Endothelial cell of umbilical vein (primary cell): ENCODE results near the gene USP46. TPM values are rescaled to one million over a fixed set of nuclear protein-coding genes. Genes with fewer than 3 reads are reported as not detected.

Experiments used
- Bru-seq: library from RNA; stranded (reverse); fragments of 400-500 nt; gene quantifications from one replicate; lab custom pipeline; 2021; lab: Mats Ljungman, UMichigan
- BruChase-seq, 2 experiments: library from RNA; stranded (reverse); fragments of 400-500 nt; gene quantifications; one replicate each; lab custom pipeline; 2021; lab: Mats Ljungman, UMichigan
- BruUV-seq: library from RNA; stranded (reverse); fragments of 400-500 nt; replicated peaks from 2 replicates; lab custom pipeline; 2021; lab: Mats Ljungman, UMichigan
- CTCF ChIA-PET: fragments of 300-600, 350-600 bp; sonication (Branson Sonifier 250); formaldehyde crosslinking; loops from one replicate; lab custom pipeline; 2021; ENCODE audit warnings: antibody characterized with exemption, inconsistent platforms; lab: Charles Lee
- POLR2A ChIA-PET: fragments of 300-600, 350-600 bp; sonication (Branson Sonifier 250); formaldehyde crosslinking; loops from one replicate; lab custom pipeline; 2021; ENCODE audit warnings: antibody characterized with exemption, inconsistent platforms; lab: Charles Lee
- DNase-seq: peaks from one replicate; pipeline ENCODE4 v3.0.0-alpha.2; 2011; ENCODE audit warnings: low read depth, low spot score
- FAIRE-seq: peaks from 2 replicates; lab custom pipeline; 2011; peaks lifted over from hg19 to GRCh38; lab: Jason Lieb, UNC
- H2AFZ ChIP-seq: 2 replicates; pipeline ENCODE4 v1.6.0; 2012; ENCODE audit warnings: low read depth, low read length, control low read depth, inconsistent platforms
- H3K27ac ChIP-seq: 2 replicates; pipeline ENCODE4 v1.5.1; 2011; ENCODE audit warnings: low read depth, mild to moderate bottlenecking, control low read depth, low read length, moderate library complexity; ENCODE audit not compliant: insufficient read depth
- H3K27me3 ChIP-seq, 2 experiments: 2 replicates each; pipeline versions ENCODE4 v1.6.0 to v1.6.1; 2011; ENCODE audit warnings: low read length in 2 of 2, mixed read lengths in 1 of 2; ENCODE audit not compliant: control insufficient read depth in 2 of 2, insufficient read depth in 2 of 2
- H3K36me3 ChIP-seq, 2 experiments: 2 replicates in 1 of 2; 3 replicates in 1 of 2; pipeline ENCODE4 v1.5.1; 2011; ENCODE audit warnings: low read length in 2 of 2, mild to moderate bottlenecking in 1 of 2, moderate library complexity in 1 of 2; ENCODE audit not compliant: control insufficient read depth in 2 of 2, insufficient read depth in 2 of 2; ENCODE audit errors: extremely low read depth in 1 of 2
- H3K4me1 ChIP-seq: 3 replicates; pipeline ENCODE4 v1.5.1; 2011; ENCODE audit warnings: mild to moderate bottlenecking, low read length; ENCODE audit not compliant: control insufficient read depth, insufficient read depth; ENCODE audit errors: extremely low read depth
- H3K4me2 ChIP-seq: 2 replicates; pipeline ENCODE4 v1.6.1; 2011; ENCODE audit warnings: low read length, control low read depth, mixed read lengths; ENCODE audit not compliant: insufficient read depth
- H3K4me3 ChIP-seq, 3 experiments: fragments of 200-600 bp in 1 of 3; sonication (generic), shearing (Covaris generic) in 1 of 3; replicated peaks in 1 of 3; 2 replicates each; pipeline ENCODE4 v1.5.1; 2011 to 2016; ENCODE audit warnings: control low read depth in 3 of 3, low read length in 3 of 3, mild to moderate bottlenecking in 2 of 3, inconsistent platforms in 1 of 3, low read depth in 1 of 3, moderate library complexity in 1 of 3; ENCODE audit not compliant: insufficient read depth in 1 of 3
- H3K79me2 ChIP-seq: 2 replicates; pipeline ENCODE4 v1.6.0; 2012; ENCODE audit warnings: low read length, inconsistent platforms; ENCODE audit not compliant: control insufficient read depth, insufficient read depth
- H3K9ac ChIP-seq: replicated peaks from 2 replicates; pipeline ENCODE3; 2011; ENCODE audit warnings: low read length, control low read depth; ENCODE audit not compliant: insufficient read depth; ENCODE audit errors: extremely low read depth
- H3K9me1 ChIP-seq: replicated peaks from 3 replicates; pipeline ENCODE4 v1.6.0; 2011; ENCODE audit warnings: mild to moderate bottlenecking, low read length; ENCODE audit not compliant: control insufficient read depth, insufficient read depth; ENCODE audit errors: extremely low read depth
- H3K9me3 ChIP-seq: replicated peaks from 2 replicates; pipeline ENCODE4 v1.5.1; 2012; ENCODE audit warnings: low read length, inconsistent platforms; ENCODE audit not compliant: control insufficient read depth, insufficient read depth
- H4K20me1 ChIP-seq: replicated peaks from 2 replicates; pipeline ENCODE3; 2011; ENCODE audit warnings: mild to moderate bottlenecking, low read length; ENCODE audit not compliant: control insufficient read depth, insufficient read depth; ENCODE audit errors: extremely low read depth
- EZH2 ChIP-seq: IDR thresholded peaks from 2 replicates; pipeline ENCODE4 v1.6.1; 2012; ENCODE audit warnings: borderline replicate concordance, low read depth, mild to moderate bottlenecking, moderate library complexity, low read length, inconsistent platforms; ENCODE audit not compliant: severe bottlenecking
- MAX ChIP-seq: IDR thresholded peaks from 2 replicates; pipeline ENCODE4 v1.6.1; 2011; ENCODE audit not compliant: insufficient read depth, insufficient read length
- MYC ChIP-seq: IDR thresholded peaks from one replicate; pipeline ENCODE4 v1.6.1; 2011; ENCODE audit warnings: mild to moderate bottlenecking, low read depth, low read length
- POLR2A ChIP-seq: IDR thresholded peaks from 2 replicates; pipeline ENCODE4 v1.6.1; 2012; ENCODE audit warnings: low read depth, mild to moderate bottlenecking, control low read depth, low read length
- POLR2AphosphoS5 ChIP-seq: IDR thresholded peaks from 2 replicates; pipeline ENCODE4 v1.6.1; 2012; ENCODE audit warnings: low read depth, mild to moderate bottlenecking, control low read depth, low read length, moderate library complexity; ENCODE audit not compliant: insufficient read depth
- dilution Hi-C: fragments of 300-500 bp; cut with MboI; formaldehyde crosslinking; loops from one replicate; pipeline ENCODE4 v1.15.0; 2019; ENCODE audit warnings: low sequenced_read_pairs; ENCODE audit not compliant: extremely low pct_ligation_motif_present
- intact Hi-C: fragments of 100-400 bp; cut with micrococcal nuclease; formaldehyde crosslinking; loops from one replicate; pipeline ENCODE4 v1.10.0; 2022
- long read RNA-seq: library from polyadenylated mRNA; stranded (forward); transcript quantifications from one replicate; pipeline ENCODE4 v2.0.0, GENCODE V29; 2021
- polyA minus RNA-seq, 3 experiments: library from RNA; depleted of rRNA, polyadenylated mRNA; stranded (reverse); fragments of >200 nt; gene quantifications; 1 replicate in 1 of 3; 2 replicates in 2 of 3; pipeline ENCODE4 v1.2.3, GENCODE V29; 2011
- polyA plus RNA-seq, 4 experiments: library from polyadenylated mRNA; depleted of rRNA in 3 of 4; stranded (reverse) in 3 of 4; unstranded in 1 of 4; fragments of >200 nt; gene quantifications; 2 replicates each; pipeline versions ENCODE4 v1.2.1 to v1.2.3, GENCODE V29; 2011 to 2012; ENCODE audit warnings: missing spikeins in 1 of 4
- total RNA-seq: library from RNA; stranded (reverse); gene quantifications from 2 replicates; pipeline ENCODE4 v1.2.3, GENCODE V29; 2021

Gene USP46, protein sequence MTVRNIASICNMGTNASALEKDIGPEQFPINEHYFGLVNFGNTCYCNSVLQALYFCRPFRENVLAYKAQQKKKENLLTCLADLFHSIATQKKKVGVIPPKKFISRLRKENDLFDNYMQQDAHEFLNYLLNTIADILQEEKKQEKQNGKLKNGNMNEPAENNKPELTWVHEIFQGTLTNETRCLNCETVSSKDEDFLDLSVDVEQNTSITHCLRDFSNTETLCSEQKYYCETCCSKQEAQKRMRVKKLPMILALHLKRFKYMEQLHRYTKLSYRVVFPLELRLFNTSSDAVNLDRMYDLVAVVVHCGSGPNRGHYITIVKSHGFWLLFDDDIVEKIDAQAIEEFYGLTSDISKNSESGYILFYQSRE
- total RNA-seq (23.3 and 23.7 TPM in 2 replicates), polyA plus RNA-seq (3.8 and 5.2 TPM in 2 replicates), polyA minus RNA-seq (41.2 and 44.6 TPM in 2 replicates), Bru-seq, nascent RNA (percentile 75 among the genes with signal in this experiment), BruChase-seq, experiment 1, labeled RNA remaining after a 6-hour chase (percentile 85 among the genes with signal in this experiment), BruChase-seq, experiment 2, labeled RNA remaining after a 2-hour chase (percentile 80 among the genes with signal in this experiment)
- 5.0 and 6.0 TPM in 2 replicates for polyA plus RNA-seq (2011; cell fraction: cytosol; rRNA removed)
- polyA plus RNA-seq (2011; cell fraction: nucleus; rRNA removed) = 11.1 and 13.8 TPM in 2 replicates
- polyA plus RNA-seq (2012) = 16.3 and 20.2 TPM in 2 replicates
- 2.2 TPM for polyA minus RNA-seq (2011; cell fraction: cytosol; rRNA and poly(A)+ RNA removed)
- polyA minus RNA-seq (2011; cell fraction: nucleus; rRNA and poly(A)+ RNA removed) = 21.6 and 22.3 TPM in 2 replicates
- long read RNA-seq, full-length matches to known transcripts = 20 of 31 reads
- long read RNA-seq, partial matches to known transcripts = 0 of 31 reads
- long read RNA-seq, other reads (novel, unspliced or antisense) = 11 of 31 reads

DNA sequence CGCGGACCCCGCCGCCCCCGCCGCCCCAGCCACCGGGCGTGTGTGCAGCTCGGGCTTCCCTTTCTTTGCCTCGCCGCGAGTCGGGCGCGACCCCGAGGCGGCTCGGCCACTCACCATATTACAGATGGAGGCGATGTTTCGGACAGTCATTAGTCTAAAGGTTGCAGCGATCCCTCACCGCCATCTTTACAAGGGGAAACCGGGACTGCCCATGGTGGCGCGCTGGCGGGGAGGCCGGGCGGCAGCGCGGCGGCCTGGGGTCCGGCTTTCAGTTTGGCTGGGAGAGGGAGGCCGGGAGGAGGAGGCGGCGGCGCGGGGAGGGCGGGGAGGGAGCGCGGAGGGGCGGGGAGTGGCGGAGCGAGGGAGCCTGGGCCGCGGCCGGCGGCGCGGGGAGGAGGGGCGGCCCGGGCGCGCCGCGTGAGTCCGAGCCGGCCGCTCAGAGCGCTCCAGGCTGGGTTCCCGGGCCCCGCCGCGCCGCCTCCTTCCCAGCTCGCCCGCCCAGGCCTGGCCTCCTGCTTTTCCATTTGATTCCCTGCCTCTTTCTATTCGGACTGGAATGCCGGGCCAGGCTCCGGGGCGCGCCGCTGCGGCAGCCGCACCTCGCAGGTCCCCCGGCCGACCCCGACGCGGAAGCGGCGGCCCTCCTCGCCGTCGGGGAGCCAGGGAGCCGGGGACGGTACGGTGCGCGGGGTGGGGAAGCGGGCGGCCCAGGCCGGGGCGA lies at the start of gene USP46:
Gene USP46 (minus strand): TSS at position 301 of the 721 bp plus-strand sequence. CDS start 151 bp downstream, at position 150.
- peak; percentile 74 for FAIRE-seq

GRCh38 chr4:52704661-52705060 lies 45.6 kb upstream of the USP46 start:
- dilution Hi-C loops (no loop called here), intact Hi-C loops (no loop called here)
- Histone ChIP-seq H3K36me3 (no peaks in the 10 kb centered on the region), H2AFZ (no peak overlapping the region), H3K9me1 (no peaks in the 10 kb centered on the region), H3K4me1 (no peaks in the 10 kb centered on the region), H3K9ac (no peak overlapping the region), H3K9me3 (no peaks in the 10 kb centered on the region), H4K20me1 (no peaks in the 10 kb centered on the region), H3K79me2 (no peaks in the 10 kb centered on the region), H3K4me2 (no peak overlapping the region), H3K27me3 (peaks cover 3 to 5% of the 10 kb centered on the region in 2 experiments), H3K4me3 (no peak overlapping the region), H3K27ac (no peak overlapping the region)
- FAIRE-seq (no peak), DNase-seq (no peak)
- TF ChIP-seq MAX = no peak
- no peak for TF ChIP-seq EZH2
- POLR2A ChIA-PET = no interaction called here
- CTCF ChIA-PET = no interaction called here
- BruUV-seq = no TSS peak

More for the DNA sequence above, at the start of gene USP46:
- H2AFZ ChIP-seq = peak within 1 kb of the TSS; percentile 95
- TF ChIP-seq POLR2AphosphoS5 (peak; percentile 69), POLR2A (peak; percentile 85), MYC (no peak)
- H4K20me1 ChIP-seq = no peaks in the 10 kb centered on the region
- dilution Hi-C loops (no loop called here), intact Hi-C loops (loop anchor here (1.0 to 10.0 kb wide), 5 partner anchors 18 to 476 kb away; no protein-coding TSS in a partner anchor)
- H3K9me1 ChIP-seq = no peaks in the 10 kb centered on the region
- ChIA-PET POLR2A (interaction anchor here (0.7 to 2.9 kb wide), 3 partner anchors 54 to 817 kb away, joined by 3 to 10 read pairs (median 3); no protein-coding TSS in a partner anchor), CTCF (interaction anchor here (1.0 to 3.1 kb wide), 6 partner anchors 11 to 114 kb away, joined by 3 to 14 read pairs (median 8); no protein-coding TSS in a partner anchor)
- H3K27me3 ChIP-seq = no peaks in the 10 kb centered on the region
- H3K79me2 ChIP-seq = peaks cover 7% of the 10 kb centered on the region
- H3K36me3 ChIP-seq = peaks cover 0 to 2% of the 10 kb centered on the region in 2 experiments
- BruUV-seq = no TSS peak
- peak within 1 kb of the TSS; percentile 93 for H3K9ac ChIP-seq
- H3K27ac ChIP-seq = peak within 1 kb of the TSS; percentile 86
- DNase-seq = peak; percentile 66
- peak within 1 kb of the TSS; percentile 80 to 90 (median 88) for H3K4me3 ChIP-seq
- H3K9me3 ChIP-seq = no peaks in the 10 kb centered on the region
- peak within 1 kb of the TSS; percentile 91 for H3K4me2 ChIP-seq
- H3K4me1 ChIP-seq = peaks cover 13% of the 10 kb centered on the region
